Measurements from ENCODE around the gene KCTD20.

Gene KCTD20

DNA sequence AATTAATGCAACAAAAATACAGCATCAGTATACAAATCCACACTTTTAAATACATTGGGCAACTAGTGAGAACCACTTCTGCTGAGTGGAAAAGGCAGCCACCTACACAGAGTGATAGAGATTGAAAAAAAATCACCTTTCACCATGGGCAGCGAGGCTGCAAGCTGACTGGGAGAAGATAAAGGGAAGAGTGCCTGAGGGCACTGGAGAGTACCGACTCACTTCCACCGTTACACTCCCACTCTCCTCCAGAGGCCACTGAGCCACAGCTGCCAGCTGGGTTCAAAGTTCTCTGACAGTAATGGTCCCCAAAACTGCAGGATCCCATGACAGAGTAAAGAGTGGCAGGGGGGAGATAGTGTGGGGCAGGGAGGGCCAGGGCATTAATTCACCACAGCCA is 24.2 kb upstream of the KCTD20 start:
- TF ChIP-seq, protein P1, sequence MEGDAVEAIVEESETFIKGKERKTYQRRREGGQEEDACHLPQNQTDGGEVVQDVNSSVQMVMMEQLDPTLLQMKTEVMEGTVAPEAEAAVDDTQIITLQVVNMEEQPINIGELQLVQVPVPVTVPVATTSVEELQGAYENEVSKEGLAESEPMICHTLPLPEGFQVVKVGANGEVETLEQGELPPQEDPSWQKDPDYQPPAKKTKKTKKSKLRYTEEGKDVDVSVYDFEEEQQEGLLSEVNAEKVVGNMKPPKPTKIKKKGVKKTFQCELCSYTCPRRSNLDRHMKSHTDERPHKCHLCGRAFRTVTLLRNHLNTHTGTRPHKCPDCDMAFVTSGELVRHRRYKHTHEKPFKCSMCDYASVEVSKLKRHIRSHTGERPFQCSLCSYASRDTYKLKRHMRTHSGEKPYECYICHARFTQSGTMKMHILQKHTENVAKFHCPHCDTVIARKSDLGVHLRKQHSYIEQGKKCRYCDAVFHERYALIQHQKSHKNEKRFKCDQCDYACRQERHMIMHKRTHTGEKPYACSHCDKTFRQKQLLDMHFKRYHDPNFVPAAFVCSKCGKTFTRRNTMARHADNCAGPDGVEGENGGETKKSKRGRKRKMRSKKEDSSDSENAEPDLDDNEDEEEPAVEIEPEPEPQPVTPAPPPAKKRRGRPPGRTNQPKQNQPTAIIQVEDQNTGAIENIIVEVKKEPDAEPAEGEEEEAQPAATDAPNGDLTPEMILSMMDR (conservative IDR thresholded peaks at IDR 0.05; ENCODE audit: low read length), result no peak
- no peak overlapping the region for H3K4me3 ChIP-seq (ENCODE audit: low read length)
- no peak for DNase-seq (ENCODE audit: low read depth)

- DNase-seq (ENCODE audit: low read depth), result no peak
- TF ChIP-seq, protein P1 (conservative IDR thresholded peaks at IDR 0.05; ENCODE audit: low read length), result no peak
- H3K4me3 ChIP-seq (ENCODE audit: low read length), result no peak overlapping the region
Measured at GRCh38 chr6:36419310-36419709, 23.5 kb upstream of the KCTD20 start.

GRCh38 chr6:36422714-36423100 is 20.1 kb upstream of the KCTD20 start:
- H3K4me3 ChIP-seq (ENCODE audit: low read length), result peak overlapping the region; percentile 67
- TF ChIP-seq, protein P1 (conservative IDR thresholded peaks at IDR 0.05; ENCODE audit: low read length), result no peak

DNA sequence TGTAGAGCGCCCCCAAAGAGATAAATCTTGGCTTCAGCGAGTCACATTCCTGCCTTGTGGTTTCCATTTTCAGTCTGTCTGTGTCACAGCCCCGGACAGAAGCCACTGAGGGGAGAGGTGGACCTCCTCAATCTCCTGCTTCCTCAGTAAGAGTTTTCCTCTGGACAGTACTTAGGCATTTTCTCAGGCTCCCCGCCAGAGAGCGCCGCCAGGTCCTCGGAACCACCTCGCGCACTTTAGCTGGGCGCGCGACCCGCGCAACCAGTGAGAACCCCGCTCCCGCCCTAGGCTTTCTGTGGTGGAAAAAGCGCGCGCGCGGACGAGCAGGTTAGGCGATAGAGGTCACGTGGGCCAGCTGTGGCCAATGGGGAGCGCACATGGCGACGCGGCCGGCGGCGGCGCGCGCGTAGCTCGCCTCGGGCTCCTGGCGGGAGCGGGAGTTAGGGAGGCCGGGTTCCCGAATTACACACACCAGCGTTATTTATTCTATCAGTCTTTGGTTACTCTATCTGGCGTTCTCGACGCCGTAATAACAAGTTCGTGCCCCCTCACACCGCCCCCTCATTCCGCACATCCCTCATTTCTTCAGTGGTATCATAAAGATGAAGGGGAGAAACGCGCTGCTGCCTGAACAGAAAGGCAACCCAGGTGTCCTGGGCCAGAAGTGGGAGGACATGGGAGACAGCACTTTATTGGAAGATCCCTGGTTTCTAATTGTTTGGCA is 19.5 kb upstream of the KCTD20 start:
- TF ChIP-seq, protein P1 (conservative IDR thresholded peaks at IDR 0.05; ENCODE audit: low read length), result peak; percentile 57
- H3K4me3 ChIP-seq (ENCODE audit: low read length), result peak overlapping the region; percentile 67
- peak; percentile 96 for DNase-seq (ENCODE audit: low read depth)

More at GRCh38 chr6:36422714-36423100, 20.1 kb upstream of the KCTD20 start:
- DNase-seq (ENCODE audit: low read depth), result no peak

- no peak for DNase-seq (ENCODE audit: low read depth)
- TF ChIP-seq, protein P1 (conservative IDR thresholded peaks at IDR 0.05; ENCODE audit: low read length), result no peak
Measured at GRCh38 chr6:36426622-36427021, 16.2 kb upstream of the KCTD20 start.

GRCh38 chr6:36428911-36429310 is 13.9 kb upstream of the KCTD20 start:
- DNase-seq (ENCODE audit: low read depth), result no peak
- TF ChIP-seq, protein P1 (conservative IDR thresholded peaks at IDR 0.05; ENCODE audit: low read length), result peak; percentile 32
- H3K4me3 ChIP-seq (ENCODE audit: low read length), result no peak overlapping the region

More at GRCh38 chr6:36426622-36427021, 16.2 kb upstream of the KCTD20 start:
- no peak overlapping the region for H3K4me3 ChIP-seq (ENCODE audit: low read length)

DNA sequence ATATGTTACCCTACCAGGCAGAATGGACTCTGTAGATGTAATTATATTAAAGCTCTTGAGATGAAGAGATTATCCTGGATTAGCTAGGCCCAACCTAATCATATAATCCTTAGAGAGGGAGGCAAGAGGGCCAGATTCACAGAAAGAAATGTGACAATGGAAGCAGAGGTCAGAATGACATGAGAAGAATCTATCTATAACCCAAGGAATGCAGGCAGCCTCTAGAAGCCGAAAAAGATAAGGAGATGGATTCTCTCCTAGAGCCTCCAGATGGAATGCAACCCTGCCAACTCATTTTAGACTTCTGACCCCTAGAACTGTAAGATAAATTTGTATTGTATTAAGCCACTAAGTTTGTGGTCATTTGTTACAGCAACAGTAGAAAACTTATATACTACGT is 12.4 kb upstream of the KCTD20 start:
- TF ChIP-seq, protein P1 (conservative IDR thresholded peaks at IDR 0.05; ENCODE audit: low read length), result no peak
- DNase-seq (ENCODE audit: low read depth), result no peak
- H3K4me3 ChIP-seq (ENCODE audit: low read length), result no peak overlapping the region

Measured in AG10803 (cell line).